Stromal cell of bone marrow (primary cell): ENCODE measurements around the gene DZIP1L.

ENCODE experiments used
- DNase-seq: peaks from one replicate; pipeline ENCODE4 v3.0.0-alpha.2; 2012; ENCODE audit warnings: low read depth

DZIP1L gene

GRCh38 chr3:138068579-138069174 is 46.7 kb downstream of the DZIP1L start:
- peak; percentile 48 for DNase-seq

DNA sequence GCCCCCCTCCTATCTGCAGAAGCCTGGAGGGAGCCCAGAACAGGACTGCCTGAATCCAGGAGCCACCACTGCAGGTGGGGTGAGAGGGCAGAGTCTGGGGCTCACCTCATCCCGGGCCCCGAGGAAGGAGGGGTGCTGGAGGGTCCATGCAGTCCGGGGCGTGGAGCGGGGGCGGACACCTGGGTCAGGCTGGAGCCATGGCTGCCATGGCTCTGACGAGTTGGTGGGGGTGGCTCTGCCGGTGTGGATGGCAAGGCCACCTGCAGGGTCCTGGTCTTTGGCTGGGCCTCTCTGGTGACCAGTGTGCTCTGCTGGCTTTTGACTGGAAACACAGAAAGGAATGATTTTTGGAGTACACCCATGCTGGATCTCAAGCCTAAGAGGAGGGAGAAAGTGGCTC is 47.4 kb downstream of the DZIP1L start:
- no peak for DNase-seq

DNA sequence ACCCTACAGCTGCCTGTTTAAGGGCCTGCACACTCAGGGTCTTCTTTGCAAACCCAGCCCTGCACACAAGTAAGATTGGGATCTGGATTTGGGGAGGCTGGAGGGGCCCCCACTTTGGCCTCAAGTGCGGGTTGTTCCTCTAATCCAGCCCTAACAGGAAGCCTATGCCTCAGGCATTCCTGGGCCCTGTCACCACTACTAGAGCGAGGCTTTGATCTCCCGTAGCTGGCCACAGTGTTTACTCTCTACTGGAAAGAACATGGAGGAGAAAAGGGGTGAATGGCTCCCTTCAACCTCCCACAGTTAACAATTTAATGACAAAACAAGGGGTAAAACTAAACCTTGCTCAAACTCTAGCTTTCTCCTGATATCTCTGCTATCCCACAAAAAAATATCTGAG is 48.4 kb downstream of the DZIP1L start:
- DNase-seq, result no peak

DNA sequence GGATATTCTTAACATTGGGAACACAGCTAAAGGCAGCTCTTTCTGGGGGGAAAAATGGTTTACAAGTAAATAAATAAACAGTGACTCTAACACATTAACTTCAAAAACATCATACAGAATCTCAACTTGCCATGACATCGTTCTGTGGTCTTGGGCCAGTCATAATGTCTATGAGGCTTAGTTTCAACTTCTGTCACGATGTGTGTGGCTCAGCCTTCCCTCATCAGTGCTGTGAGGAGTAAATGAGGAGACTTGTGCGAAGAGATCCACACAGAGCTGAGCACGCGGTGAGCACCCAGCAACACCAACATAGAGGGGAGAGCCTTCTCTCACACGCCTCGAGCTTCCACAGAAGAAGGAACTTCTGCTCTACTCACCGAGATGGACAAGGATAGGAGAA is 49.0 kb downstream of the DZIP1L start:
- DNase-seq, result no peak

- DNase-seq, result no peak
Measured at GRCh38 chr3:138065949-138066348, 49.5 kb downstream of the DZIP1L start.

DNA sequence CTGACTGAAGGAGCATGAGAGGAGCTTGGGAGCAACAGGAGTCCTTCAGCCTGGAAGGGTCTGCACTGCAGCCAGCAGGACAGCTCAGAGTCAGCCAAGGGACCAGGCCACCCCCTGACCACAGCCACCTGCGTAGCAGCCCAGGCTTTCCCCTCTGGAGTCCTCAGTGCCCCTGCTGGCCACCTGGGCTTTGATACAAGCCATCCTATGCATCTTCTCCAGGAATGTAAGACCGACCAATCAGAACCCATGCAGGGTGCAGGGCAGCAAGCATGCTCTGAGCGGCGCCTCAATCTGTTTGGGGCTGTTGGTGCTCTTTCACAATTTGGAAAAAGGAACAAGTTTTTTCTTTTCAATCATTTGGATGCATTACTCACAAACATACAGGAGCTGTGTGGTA is 52.0 kb downstream of the DZIP1L start:
- DNase-seq, result no peak

- peak; percentile 48 for DNase-seq
Measured at GRCh38 chr3:138062626-138063025, 52.8 kb downstream of the DZIP1L start.

- DNase-seq, result no peak
Measured at GRCh38 chr3:138062037-138062436, 53.4 kb downstream of the DZIP1L start.

DNA sequence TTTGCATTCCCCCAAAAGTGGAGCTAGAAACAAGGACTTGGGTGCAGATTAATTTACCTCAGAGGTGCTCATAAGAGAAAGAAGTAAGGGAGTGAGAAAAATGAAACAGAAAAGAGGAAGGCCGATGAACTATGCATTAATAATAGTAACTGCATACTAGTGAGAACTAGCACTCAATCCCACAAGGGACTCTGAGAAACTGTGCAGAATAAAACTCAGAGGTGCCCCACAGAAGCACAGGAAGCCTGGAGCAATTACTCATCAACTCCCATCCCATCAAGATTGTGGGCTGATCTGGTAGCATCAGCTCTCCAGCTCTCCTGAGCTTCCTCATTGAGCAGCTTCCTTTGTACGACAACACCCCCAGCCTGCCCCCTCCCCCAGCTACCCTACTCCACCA is 54.6 kb downstream of the DZIP1L start:
- no peak for DNase-seq

DNA sequence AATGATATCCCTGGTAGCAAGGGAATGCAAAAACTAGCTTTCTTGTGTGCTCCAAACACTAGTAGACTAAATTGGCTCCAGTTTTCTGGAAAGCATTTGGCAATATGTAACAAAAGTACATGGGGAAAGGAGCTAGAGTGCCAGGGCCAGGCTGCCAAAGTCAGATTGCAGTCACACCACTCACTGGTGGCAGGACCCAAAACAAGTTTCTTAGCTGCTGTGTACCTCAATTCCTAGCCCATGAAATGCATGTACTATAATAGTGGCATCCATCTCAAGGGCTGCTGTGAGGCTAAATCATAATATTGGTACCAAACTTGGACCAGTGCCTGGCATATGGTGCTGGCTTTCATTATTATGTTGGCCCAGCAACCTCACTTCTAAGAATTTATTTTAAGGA is 56.1 kb downstream of the DZIP1L start:
- no peak for DNase-seq

DNA sequence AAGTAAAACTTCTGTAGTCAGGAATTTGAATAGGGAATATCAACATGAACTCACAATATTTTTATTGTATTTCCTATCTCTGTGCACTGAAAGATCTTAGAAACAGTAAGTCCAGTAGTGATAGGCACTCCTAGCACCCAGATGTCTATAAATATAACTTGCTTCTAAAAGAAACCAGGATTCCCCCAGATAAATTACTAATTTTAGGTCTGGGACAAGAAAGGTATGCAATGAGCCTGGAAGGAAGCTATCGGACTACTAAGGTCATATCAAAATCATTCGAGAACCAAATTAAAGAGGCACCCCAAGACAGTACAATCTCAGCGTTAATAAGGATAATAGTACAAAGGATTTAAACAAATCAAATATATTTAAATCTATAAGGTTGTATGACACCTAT is 58.0 kb downstream of the DZIP1L start:
- DNase-seq, result no peak

DNA sequence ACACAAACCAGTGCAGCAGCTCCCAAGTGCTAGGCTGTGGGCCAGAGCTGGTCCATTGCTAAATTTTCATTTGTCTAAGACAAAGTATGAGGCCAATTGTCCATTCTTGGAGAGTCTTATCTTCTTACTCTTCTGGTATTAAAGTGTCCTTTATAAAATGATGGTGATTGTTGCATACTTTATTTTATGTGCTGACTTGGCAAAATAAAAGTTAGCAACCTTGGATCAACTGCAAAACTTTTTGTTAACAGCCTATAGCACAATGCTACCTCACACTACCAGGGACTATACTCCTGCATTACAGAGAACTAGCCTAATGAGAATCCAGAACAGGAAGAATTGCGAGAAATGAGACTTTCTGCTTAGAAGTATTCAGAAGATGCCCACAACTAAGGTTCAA is 61.4 kb downstream of the DZIP1L start:
- no peak for DNase-seq

- peak; percentile 33 for DNase-seq
Measured at GRCh38 chr3:138051947-138052802, 63.2 kb downstream of the DZIP1L start.

GRCh38 chr3:138049157-138049919 is 66.1 kb downstream of the DZIP1L start:
- peak; percentile 21 for DNase-seq

DNA sequence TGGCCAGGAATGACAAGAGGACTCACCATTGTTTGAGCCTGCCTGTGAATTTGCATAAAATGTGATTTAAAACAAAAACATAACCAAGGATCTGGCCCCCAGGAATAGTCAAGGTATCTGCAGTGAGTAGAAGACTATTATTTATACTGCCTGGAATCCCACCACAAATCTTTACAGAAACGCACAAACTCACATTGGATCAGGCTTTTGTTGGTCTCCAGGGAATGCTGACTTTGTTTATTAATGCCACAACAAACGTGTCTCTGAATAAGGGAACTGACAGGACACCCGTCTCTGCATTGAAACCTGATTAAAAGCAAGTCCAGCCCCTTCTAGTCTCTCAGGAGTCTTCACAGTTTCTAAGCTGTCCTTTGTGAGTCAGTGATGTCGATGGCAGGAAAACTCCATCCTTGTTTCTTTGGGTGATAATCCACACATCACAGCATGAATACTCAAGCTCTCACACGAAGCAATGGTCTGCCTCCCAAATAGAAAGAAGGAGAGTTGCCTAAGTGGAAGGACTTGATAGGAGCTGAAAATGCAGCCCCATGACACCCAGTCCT is 67.7 kb downstream of the DZIP1L start:
- no peak for DNase-seq

- DNase-seq, result no peak
Measured at GRCh38 chr3:138046955-138047354, 68.5 kb downstream of the DZIP1L start.

DNA sequence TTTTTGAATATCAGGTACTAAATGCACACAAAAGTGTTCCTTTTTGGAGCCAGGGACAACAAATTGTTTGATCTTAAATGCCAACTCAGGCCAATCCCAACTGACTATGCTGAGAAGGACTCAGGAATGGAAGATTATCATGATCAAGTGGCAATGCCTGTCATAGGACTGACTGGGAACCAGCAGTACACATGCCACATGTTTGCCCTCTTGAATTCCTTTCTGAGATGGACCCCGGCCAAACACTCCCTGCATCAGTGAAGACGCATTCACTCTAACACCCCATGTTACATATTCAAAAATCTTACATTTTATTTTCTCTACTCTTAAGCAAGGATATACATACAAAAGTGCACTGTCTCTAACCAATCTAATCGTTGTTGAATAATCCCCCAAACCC is 69.3 kb downstream of the DZIP1L start:
- DNase-seq, result no peak

DNA sequence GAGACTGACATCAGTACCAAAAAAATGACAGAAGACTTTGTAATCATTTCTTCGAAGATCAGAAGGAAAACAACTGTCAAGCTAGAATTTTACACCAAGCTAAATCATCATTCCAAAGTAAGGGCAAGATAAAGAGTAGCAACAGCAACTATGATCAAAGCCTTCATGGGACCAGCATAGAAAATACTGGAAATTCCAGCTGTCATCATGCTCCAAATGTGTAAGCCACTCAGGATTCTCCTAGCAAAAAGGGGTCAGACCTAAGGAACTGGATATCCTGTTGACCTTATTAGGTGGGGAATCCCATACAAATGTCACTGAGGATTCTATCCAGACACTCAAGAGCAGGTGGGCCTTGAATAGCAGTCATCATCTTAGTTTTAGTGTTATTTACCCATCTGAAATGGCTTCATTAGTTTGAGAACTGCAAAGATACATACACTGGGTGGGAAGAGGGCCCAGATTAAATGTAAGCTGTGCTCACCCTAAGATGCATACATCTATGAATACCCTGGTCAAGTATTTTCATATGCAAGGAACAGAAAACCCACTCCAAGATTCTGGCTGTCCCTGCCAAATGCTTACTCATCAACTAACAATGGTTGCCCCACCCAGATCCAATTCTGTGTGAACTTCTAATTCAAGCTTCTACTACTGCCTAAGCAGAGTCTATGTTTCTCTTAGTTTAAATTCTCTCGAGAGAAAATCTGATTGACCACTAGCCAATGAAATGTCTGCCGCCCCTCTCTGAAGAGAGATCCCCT is 72.0 kb downstream of the DZIP1L start:
- DNase-seq, result peak; percentile 75

DNA sequence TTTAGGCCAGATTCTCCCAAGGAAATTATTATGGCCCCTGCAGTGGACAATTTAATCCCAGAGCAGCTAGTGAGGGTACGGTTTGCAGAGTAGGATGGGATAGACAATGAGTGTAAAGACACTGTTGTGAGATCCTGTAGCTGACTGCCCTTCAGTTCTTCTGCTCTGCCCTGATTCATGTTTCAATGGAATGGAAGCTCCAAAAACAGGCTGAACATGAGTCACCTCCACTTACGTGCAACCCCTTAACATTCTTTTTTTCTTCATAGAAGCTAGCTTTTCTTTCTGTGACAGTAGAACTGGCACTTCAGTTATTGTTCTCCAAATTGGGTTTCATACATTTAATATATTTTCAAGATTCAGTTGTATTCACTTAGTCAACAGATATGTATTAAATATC is 73.4 kb downstream of the DZIP1L start:
- peak; percentile 54 for DNase-seq

DNA sequence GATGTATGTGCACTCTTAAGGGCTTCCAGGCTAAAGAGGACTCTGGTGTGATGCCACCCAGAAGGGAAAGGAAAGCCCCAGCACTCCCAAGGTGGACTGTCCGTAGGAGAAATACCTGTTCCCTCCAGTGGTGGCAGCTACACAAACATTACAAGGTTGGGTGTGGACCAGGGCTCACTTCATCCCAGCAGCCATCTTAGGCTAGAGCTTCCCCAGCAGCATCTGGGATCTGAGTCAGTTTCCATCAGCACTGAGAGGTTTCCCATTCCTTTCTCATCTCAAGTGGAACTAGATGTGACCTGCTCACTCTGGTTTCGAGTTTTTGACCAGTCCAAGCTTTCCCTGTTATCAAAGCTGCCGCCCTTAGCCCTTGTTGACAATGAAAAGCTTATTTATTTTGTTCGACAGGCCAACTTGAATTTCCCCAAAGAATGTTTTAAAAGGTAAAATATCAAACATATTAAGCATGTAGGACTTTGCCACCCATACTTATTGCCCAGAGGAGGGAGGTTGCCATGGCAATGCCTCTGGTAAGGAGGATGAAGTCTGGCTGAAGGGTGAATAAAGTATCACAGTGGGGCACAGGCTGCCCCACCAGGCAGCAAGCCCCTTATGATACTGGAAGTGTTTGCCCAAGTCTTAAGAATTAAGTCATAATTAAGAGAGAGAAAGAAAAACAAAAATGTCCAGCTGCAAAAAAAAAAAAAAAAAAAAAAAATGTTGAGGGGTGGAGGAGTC is 76.5 kb downstream of the DZIP1L start:
- DNase-seq, result no peak

DNA sequence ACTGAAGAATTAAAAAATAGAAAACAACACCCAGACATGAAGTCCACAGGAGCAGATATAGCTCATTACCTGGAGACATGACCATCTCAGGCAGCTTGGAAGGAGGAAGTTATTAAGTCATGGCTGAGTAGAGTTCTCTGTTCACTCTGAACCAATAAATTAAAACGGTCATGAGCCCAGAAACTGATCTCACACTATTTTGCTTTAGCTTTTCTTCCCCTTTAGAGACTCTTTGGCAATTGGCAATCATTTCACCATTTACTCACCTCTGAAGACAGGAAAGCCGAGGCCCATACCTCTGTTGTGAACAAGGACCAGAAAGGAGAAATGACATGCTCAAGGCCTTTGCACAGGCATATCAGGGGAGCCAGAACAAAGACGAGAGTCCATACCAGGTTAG is 78.8 kb downstream of the DZIP1L start:
- no peak for DNase-seq
